GM23248 (cell line): ENCODE data around the gene MBD4.

Source experiments
- EZH2 ChIP-seq: fragments of 200-600 bp; sonication (generic); IDR thresholded peaks from 2 replicates; pipeline ENCODE4 v1.6.1; 2018; ENCODE audit warnings: antibody characterized with exemption, mild to moderate bottlenecking; ENCODE audit not compliant: insufficient read depth, poor library complexity, severe bottlenecking
- EZH2phosphoT487 ChIP-seq: fragments of 200-600 bp; sonication (generic); IDR thresholded peaks from 2 replicates; pipeline ENCODE4 v1.6.1; 2018; ENCODE audit warnings: antibody characterized with exemption, moderate library complexity, mild to moderate bottlenecking, low read depth; ENCODE audit not compliant: insufficient read depth

- no peak for TF ChIP-seq EZH2phosphoT487
- TF ChIP-seq EZH2: no peak
Observed at GRCh38 chr3:129386984-129387383, 52.8 kb downstream of the MBD4 start.
